GM21526 (cell line): ENCODE measurements around the gene TAP1.
A peak's percentile ranks its signal among the peaks of the same experiment; 100 is the strongest.

Source experiments
- ATAC-seq: cut with Tn5 transposase; IDR thresholded peaks from one replicate; pipeline ENCODE4 v1.9.1; 2021; ENCODE audit warnings: moderate library complexity; ENCODE audit not compliant: unreplicated experiment, low FRiP score

TAP1 gene

DNA sequence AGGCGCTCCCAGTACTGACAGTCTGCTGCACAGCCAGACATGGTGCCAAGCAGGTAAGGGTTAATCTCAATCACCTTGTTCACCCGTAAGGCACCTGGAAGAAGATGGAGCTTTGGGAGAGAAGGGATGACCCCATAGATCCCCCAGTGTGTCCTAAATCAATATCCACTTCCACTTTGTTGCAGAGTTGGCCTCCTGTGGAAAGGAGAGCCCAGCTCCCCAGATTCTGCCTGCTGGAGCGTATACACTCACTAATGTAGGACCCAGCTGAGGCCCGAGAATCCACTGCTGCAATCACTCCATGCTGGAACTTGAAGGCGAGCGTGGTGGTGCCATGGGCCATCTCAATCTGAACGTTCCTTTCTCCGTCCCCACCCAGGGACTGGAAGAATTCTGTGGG is 10.8 kb downstream of the TAP1 start:
- no peak for ATAC-seq

DNA sequence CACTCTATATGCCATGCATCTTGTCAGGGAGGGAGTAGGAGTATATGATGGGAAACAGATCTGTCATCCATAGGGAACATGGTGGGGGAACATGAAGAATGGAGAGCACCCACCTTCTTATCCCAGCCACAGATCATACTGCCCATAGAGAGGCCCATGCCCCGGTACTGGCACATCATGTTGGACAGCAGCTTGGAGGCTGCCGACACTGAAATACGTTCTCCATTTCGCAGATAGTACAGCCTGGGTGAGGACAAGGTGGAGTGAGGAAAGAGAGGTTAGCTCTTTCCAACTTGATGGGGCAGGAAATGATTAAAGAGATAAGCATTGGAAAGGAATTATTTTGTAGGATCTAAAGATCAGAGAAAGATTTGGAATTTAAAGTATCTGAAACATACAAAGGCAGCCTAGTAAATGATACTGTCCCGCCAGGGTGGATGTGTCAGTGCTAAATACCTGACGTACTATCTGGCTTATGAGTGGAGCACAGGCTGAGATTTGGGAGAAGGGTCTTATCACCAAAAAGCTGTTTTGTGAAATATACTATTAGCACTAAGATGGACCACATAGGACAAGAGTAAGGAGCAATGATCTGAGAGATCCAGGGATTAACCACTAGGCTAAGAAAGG is 11.4 kb downstream of the TAP1 start:
- no peak for ATAC-seq

DNA sequence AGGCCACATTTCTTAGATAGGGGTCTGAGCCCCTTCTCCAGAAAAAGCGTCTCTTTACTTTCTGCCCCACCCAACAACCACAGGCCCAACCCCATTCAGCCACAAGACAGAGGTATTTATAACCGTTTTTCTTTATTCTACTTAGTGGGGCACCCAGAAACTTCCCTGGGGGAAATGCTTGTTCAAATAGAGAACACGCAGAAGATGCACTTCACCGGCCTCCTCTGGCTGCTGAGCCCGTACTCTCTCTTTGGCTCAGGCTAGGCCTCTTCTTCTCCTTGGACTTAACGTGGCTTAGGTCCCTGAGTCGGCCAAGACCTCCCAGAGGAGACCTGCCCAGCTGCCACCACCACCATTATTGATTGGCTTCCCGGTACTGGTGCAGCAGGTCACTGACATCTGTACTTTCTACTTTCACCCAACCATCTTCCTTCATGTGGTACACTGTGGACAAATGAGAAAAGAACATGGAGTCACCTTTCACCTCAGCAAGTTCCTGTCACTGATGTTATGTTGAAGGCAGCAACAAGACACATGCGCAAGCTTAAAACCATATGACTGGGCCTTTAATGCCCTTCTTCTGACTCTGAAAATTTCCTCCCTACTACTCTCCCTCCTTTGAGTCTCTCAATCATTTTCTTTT is 12.8 kb downstream of the TAP1 start:
- ATAC-seq, result no peak

DNA sequence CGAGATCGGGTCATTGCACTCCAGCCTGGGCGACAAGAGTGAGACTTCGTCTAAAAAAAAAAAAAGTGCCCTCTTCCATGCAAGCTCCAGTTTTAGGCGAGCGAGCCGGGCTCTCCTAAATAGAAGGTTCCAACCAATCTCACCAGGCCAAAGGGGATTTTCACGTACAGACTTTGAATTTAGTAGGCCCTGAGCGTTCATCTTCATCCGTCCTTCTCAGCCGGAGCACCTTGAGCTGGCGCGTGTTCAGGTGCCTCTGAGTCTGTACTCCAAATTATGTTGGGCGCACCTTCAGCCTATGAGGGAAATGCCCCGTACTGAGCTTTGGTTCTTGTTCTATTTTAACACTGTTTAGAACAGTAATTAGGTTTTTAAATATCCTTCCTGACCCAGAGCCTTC is 14.1 kb downstream of the TAP1 start:
- no peak for ATAC-seq

DNA sequence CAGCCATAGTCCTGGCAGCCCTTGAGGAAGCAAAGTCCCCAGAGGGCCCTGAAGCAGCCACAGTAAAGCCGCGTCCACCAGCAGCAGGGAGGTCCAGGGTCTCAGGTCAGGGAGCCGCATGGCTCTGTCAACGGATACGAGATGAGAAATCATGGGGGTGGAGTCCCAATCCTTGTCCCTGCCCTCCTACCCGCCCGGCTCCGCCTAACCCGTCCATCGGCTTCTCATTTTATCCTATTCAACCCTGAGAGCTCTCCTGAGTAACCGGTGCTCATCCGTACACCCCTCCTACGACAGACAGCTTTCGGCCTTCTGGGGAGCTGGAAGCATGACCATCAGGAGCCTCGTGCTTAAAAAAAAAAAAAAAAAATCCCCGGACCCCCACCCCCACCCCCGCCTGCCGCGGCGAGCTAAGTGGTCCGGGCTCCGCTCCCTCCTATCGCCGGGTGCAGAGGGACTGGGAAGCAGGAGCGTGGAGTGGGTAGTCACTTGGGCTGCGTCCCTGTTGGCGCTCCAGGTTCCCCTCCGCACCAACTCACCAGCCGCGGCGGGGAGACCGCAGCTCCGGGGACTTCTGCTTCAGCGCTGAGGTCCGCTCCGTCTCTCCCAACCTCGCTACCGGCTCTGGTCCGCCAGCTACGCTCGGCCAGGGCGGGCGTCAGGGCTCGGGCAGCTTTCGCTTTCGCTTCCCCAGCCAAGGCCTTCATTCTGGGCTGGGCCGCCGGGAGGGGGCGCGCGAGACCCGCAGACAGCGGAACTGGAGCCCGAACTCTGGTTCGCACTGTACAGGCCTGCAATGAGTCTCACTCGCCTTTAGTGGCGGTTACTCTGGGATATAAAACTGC is 15.2 kb downstream of the TAP1 start, which contains the start of gene TAP2:
TSS of gene TAP2 (minus strand) at position 626 of the 845 bp plus-strand sequence. CDS start at position 120, 506 bp downstream.
- peak; percentile 64 for ATAC-seq

DNA sequence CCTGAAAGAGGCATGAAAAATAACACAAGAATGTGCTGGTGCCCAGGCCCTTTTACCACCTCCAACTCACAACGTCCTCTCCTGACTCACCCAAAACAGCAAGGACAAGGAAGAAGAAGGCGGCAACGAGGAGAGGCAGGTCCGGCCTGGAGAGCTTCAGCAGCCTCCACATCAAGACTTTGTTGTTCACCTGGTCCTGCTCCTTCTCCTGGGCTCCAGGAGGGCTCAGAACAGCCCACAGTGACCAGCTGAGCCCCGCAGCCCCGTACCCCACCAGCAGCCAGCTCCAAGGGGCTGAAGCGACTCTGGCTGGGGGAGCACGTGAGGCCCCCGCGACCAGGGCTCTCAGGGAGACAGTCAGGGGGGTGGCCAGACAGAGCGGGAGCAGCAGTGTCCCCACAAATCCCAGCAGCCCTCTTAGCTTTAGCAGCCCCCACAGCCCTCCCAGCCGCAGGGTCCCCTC is 15.8 kb downstream of the TAP1 start:
- ATAC-seq, result no peak

DNA sequence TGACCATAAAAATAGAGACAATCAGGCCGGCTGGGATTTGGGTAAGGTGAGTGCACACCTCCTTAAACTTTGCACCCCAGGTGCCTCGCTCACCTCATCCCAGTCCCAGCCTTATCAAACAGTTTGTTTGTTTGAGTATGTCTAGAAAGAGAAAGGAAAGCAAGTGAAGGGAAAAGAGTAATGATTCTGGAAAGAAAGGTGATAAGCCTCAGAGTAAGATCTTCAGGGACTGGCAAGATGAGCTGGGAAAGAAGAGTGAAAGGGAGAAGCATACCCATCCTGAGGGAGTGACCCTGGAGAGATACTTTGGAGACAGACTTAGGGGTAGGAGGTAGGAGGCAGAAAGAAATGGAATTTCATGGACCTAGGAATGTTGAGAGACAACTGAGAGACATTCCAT is 16.6 kb downstream of the TAP1 start:
- no peak for ATAC-seq

DNA sequence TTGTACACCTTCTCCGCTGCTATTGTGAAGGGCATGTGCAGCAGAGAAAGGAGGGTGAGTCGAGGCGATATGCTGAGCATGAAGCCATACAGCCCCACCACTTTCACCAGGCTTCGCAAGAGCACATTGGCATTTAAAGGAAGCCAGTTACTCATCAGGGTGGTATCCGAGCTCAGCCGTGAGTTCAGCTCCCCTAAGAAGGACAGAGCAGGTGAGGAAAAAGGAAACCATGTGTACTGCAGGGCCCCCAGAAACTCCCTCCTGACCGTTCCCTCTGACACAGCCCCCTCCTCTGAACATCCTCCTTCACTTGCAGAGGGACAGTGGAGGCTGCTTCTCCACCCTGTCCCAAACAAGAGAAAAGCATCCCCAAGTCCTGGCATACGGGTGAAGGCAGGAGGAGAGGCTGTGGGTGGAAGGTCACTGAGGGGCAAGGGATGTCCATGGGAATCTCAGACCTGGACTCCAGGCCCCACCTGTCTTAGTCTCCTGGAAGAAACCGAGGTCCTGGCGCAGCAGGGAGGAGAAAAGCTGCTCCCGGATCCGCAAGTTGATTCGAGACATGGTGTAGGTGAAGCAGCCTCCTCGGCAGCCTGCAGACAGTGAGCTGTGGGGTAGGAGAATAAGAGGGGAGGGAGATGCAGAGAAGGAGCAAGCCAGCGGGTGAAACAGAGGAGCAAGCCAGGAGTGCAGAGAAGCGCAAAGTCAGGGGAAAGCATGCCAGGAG is 18.2 kb downstream of the TAP1 start:
- ATAC-seq, result no peak

DNA sequence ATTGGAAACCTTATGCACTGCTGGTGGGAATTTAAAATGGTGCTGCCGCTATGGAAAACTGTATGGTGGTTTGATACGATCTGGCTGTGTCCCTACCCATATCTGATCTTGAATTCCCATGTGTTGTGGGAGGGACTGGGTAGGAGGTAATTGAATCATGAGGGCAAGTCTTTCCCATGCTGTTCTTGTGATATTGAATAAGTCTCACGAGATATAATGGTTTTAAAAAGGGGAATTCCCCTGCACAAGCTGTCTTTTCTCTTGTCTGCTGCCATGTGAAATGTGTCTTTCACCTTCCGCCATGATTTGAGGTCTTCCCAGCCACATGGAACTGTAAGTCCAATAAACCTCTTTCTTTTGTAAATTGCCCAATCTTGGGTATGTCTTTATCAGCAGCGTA is 19.8 kb downstream of the TAP1 start:
- ATAC-seq, result no peak

DNA sequence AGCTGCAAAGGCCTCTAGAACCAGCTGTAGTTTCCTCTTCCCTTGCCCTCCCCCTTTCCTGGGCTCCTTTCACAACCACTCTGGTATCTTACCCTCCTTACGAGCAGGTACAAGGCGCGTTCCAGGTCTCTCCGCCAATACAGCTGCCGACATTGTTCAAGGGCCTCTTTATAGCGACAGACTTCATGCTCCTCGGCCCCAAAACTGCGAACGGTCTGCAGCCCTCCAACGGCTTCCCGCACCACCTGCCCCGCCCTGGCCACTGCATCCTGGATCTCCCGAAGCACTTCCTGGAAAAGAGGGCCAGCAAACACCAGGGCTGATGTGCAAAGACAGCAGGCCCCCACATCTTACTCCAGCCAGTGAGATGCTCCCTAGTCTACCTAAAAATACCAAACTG is 21.0 kb downstream of the TAP1 start:
- no peak for ATAC-seq

DNA sequence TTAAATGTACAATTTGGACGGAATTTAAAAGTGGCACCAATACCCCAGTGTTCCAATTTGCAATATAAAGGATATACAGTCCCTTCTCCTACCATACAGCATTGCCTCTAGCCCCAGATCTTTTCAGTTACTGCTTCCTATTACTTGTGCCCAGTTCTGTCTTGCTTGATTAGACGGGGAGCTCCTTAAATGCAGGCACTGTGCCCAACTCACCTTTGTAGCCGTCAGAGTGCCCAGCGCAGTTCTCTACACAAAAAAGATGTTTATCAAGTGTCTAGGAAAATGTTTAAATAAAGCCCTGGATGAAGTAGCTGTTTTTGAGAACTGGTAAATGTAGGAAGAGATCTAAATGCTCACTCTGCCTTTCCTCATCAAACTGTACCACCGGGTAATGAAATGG is 22.6 kb downstream of the TAP1 start:
- ATAC-seq, result no peak

DNA sequence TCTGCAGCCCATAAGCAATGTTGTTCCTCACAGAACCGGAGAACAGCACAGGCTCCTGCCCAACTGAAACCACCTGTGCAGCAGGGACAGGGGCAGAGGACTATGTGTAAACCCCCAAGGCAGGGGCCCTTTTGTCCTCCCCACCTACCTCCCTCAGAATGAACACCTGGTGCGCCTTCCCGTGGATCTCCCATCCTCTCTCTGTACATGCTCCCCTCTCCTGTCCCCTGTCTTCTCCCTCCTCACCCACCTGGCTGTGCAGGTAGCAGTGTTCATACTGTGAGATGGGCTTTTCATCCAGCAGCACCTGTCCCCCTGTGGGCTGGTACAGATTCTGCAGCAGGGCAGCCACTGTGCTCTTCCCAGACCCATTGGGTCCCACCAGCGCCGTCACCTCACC is 23.5 kb downstream of the TAP1 start:
- ATAC-seq, result no peak

DNA sequence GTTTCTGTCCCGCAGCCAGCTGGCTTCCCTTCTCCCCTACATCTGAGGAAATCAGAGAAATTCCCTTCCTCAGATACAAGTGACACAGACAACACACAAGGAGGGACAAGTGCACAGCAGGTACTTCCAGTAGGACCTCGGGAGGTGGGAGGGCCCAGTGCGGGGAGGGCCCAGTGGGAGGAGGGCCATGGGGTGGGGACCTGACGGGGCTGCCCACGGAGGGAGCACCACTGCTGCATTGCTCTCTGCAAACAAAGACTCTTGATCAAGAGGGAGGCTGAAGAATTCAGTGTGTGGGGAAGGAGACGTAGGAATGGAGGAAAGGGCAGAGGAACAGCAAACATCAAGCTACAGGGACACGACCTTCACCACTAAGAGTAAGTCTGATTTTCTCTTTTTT is 24.0 kb downstream of the TAP1 start:
- ATAC-seq, result no peak

DNA sequence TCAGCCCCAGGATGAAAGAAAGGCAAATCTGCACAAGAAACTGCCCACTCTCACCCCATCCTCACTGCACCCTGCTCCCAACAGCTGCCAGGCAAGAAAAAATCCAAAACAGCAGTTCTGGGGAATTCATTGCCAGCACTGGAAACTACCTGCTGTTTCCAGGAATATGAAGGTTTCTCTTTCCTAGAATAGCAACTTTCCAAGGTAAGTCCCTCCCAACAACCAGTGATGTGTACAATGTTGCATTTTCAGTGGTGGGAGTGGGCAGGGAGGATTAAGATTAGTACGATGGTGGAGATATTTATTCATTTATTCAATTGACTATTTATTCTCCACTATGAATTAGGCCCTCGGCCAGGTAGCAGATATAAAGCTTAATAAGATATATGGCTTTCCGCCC is 26.5 kb downstream of the TAP1 start:
- ATAC-seq, result no peak

DNA sequence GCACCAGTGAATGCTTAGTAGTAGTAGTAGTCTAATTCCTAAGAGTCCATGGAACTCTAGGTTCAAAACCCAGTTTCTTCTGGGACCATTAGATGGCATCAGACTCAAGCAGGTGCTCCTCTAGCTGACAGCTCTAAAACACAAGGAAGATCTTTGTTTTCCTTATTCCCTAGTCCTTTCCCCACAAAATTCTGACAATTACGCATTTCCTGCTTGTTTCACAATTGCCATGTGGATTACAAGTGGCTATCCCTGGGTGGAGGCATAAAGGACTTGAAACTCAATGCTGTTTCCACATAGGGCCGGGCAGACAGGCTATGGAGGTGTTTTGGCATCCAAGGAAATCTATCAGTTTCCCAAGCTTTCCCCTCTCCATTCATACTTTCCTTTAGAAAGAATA is 27.5 kb downstream of the TAP1 start:
- no peak for ATAC-seq

DNA sequence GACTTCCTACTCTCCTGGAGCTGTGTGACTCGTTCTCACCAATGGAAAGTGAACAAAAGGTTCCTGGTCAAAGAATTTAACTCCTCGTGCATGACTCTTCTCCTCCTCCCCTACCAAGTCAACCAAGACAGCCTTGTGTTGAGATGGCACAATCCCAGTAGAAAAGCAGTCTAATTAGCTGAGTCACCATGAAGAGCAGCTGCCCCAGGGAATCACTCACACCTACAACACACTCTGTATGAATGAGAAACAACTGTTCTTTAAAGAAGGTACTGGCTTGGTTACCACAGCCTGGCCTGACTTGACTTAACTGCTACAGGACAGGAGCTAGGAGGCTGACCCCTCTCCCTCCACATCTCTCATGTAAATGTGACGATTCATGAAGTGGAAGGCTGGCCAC is 33.8 kb downstream of the TAP1 start:
- ATAC-seq, result no peak

DNA sequence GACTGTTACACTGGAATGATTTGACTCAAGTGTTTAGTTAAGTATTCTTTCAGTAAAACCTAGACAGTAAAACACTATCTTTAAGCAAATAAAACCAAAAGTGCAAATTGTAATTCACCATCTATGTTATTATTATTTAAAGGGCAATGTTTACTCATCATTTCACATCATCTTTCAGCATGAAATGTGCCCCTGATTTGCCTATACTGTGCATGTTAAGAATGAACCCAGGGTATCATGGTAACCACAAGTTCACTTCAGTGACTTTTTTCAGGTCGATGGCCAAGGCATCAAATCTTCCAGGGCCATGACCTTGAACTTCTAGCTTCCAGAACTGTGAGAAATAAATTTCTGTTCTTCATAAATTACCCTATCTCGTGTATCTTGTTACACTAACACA is 34.6 kb downstream of the TAP1 start:
- no peak for ATAC-seq

DNA sequence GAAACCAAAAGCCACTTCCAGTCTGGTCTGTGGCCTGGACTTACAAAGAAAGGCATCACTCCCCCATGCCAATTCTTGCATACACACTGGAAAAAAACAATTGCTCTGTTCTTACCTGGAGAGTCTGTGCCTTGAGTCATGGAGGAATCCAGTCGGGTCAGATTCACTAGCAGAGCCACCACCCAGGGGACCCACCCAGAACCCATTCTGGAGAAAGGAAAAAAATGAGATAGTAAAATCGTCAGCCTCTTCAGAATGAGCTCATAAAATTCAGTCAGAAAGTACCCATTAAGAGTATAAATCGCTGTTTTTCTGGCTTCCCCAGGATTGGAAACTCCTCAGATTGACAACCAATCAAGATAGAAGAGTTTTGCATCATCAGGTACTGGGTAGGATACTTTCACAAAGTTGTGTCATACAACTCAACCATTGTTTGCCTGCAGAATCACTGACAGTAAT is 36.7 kb downstream of the TAP1 start, which contains the start of gene HLA-DOB:
TSS of gene HLA-DOB (minus strand) at position 257 of the 459 bp plus-strand sequence. CDS start at position 206, 51 bp downstream.
- ATAC-seq, result no peak

DNA sequence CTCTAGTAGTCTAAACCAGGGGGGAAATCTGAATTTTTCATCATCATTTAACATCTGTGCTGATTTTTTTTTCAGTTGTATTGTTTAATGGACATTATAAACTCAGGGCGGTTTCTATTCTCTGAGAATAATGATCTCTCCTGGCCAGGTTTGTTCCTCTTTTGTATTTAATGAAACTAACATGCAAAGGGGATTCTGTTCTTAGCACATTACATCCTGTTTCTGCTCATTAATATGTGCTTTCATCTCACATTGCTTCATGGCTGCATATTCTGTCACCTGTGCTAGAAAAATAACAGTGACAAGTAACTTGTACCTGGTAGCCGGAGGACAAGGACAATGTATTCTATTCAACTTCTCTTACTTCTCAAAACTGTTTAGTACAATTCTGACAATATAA is 37.5 kb downstream of the TAP1 start:
- ATAC-seq, result peak; percentile 46

DNA sequence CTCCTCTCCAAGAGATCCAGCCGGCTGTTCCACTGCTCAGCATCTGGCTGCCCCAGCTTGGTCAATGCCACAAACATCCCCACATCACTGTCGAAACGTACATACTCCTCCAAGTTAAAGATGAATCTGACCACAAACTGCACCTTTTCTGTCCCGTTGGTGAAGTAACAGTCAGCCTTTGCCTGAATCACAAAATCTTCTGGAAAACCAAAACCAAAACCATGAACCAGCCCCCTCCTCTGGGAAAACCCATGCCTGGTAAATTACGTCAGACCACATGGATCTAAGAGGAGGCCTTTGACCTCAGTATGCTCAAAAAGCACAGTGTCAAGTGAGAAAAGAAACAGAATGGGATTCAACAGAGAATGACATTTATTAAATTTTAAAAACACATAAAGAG is 38.4 kb downstream of the TAP1 start:
- ATAC-seq, result no peak

DNA sequence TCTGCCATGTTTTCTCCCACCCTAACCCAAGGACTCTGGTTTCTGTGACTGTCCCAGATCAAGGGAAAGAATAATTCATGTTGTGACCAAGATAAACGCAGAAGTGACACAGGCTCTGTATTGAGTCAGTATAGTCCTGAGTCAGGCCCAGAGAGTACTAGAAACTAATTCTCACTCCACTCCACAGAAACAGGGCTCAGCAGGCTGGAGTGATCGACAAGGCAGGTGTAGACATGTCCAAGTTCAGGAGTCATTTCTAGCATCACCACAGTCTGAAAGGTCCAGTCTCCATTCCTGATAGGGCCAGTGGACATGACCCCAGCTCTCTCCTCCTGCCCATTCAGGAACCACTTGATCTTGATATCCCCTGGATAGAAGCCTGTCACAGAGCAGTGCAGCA is 39.4 kb downstream of the TAP1 start:
- ATAC-seq, result no peak
